CD4-positive, alpha-beta T cell treated with Interleukin-15 for 4 hours (primary cell): ENCODE measurements around the gene SZT2.
A peak's percentile ranks its signal among the peaks of the same experiment; 100 is the strongest.
"Not testable (repeated sequence)": the region's sequence is repeated elsewhere in the genome, so short reads cannot be mapped to it uniquely, and the experiment has no call there.

Experiments
- DNase-seq: peaks from one replicate; pipeline ENCODE4 v3.0.0-alpha.2; 2020; ENCODE audit warnings: low spot score

The SZT2 gene

DNA sequence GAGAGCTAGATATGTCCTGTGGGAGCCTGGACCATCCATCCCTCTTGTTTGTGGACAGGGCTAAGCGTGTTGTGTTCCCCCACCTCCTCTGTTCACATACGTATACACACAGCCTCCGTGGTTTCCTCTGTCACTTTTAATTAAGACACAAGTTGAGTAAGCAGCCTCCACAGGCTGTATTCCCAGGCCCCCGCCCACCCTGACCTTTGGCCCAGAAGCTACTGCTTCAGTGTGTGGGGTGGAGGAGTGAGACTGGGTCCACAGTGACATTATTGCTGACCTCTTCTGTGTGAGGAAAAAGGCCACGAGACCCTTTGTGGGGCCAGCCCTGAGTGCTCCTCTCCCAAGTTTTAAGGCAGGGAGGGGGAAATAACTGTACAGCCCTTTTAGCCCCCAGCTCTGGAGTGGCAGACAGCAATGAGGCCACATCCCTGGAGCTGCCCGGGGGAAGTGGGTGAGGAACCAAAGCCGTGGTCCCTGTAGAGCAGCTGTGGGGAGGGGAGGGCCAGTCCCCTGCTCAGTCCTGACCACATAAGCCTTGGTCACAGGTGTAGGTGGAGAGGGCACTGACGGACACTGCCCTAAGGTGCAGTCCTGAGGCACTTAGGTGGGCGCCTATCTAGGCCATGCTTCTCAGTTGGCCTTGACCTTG, 26.3 kb upstream of the SZT2 start:
- DNase-seq: no peak

- DNase-seq: no peak
These were observed 25.7 kb upstream of the SZT2 start for GRCh38 chr1:43363935-43364525.

GRCh38 chr1:43365678-43366077, 24.0 kb upstream of the SZT2 start:
- no peak for DNase-seq

DNA sequence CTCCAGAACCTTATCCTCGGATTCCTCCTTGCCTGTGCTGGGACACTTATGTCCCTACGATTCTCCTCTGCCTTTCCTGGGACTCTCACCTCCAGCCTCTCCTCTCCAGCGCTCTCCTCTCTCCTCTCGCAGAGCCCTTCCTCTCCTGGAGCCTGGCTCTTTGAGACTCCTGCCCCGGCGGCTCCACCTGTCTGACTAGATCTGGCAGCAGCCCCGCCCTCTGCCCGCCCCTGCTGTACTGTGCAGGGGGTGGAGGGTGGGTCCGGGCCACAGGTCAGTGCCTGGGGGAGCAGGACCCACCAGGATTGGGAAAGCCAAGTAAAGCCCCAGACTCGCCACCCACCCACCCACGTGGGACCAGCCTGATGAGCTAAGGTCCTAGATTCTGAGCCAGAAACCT, 23.5 kb upstream of the SZT2 start:
- DNase-seq: no peak

DNA sequence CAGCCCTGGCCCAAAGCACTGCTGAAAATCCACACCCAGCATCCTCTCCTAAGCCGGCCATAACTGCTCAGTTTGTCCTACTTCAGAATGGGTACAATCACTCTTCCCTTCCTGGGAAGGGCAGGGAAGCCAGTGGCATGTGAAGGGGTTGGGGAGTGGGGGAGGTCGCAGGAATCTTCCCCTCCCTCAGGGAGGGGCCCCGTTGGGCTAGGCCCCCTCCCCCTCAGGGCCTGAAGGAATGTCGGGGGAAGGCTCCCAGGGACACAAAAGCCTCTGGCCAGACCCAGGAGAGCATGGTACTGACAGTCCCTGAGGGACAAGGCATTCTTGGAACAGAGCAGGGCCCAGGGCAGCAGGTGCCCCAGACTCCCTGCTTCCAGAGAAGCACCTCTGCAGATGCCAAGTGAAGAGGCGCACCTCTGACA, 23.1 kb upstream of the SZT2 start:
- DNase-seq: no peak

GRCh38 chr1:43367026-43367903, 22.4 kb upstream of the SZT2 start:
- DNase-seq: no peak

DNA sequence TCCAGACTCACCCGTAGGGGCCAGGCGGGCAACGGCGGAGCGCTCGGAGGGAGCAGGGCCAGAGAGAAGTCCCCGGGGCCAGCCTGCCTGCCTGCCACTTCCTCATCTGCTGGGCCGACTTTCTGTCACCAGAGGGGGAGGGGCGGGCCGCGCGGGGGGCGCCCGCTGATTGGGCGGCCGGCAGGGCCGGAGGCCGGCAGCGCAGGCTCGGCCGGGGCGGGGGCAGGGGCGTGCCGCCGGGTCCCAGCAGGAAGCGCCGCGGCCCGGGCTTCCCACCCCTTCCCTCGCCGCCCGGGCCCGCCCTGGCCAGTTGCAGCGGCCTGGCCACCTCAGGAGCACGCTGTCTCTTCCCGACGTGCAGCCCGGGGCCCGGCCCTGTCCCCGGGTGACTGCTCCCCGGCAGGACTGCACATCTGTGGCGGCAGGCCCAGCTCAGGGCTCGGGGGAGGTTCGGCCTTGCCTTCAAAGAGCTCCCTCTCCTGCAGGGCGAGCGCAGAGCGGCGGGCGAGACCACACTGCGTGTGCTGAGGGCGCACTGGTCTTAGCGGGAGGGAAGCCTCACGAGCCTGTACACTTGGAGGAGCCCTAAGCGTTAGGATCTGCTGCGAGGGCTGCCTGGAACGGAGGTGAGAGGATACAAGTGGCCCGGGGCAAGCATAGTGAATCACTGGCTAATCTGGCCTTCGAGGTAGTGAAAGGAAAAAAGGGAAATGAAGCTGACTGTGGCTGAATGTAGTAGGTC, 21.6 kb upstream of the SZT2 start, which contains the start of gene ELOVL1:
ELOVL1 (minus strand) TSS at position 108 of the 742 bp plus-strand sequence. CDS start 2,402 bp downstream, outside the sequence.
- peak; percentile 86 for DNase-seq

- no peak for DNase-seq
These were observed 21.1 kb upstream of the SZT2 start for GRCh38 chr1:43368646-43369020.

DNA sequence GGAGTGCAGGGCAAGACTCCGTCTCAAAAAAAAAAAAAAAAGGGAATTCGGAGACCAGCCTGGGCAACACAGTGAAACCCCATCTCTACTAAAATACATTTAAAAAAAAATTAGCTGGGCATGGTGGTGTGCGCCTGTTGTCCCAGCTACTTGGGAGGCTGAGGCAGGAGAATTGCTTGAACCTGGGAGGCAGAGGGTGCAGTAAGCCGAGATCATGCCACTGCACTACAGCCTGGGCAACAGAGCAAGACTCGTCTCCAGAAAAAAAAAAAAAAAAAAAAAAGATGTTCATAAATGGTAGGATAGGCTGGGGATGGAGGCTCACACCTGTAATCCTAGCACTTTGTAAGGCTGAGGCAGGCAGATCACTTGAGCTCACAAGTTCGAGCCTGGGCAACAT, 19.9 kb upstream of the SZT2 start:
- not testable (repeated sequence) for DNase-seq

DNA sequence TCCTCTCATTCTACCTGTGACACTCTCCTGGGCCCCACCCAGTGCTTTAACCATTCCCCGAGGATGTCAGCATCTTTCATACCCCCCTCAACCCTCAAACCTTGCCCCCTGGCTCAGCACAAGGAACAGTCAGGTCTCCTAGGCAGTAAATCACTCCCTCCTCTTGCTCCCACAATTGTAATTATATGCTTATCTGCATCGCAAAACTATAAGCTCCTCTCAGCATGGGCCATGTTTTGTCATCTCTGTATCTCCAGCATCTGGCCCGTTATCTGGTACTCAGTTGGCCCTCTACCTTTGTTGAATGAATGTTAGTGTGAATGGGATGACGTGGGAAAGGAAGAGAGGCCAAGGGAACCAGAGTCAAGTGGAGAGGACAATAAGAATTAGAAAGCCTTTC, 19.1 kb upstream of the SZT2 start:
- DNase-seq: no peak

DNA sequence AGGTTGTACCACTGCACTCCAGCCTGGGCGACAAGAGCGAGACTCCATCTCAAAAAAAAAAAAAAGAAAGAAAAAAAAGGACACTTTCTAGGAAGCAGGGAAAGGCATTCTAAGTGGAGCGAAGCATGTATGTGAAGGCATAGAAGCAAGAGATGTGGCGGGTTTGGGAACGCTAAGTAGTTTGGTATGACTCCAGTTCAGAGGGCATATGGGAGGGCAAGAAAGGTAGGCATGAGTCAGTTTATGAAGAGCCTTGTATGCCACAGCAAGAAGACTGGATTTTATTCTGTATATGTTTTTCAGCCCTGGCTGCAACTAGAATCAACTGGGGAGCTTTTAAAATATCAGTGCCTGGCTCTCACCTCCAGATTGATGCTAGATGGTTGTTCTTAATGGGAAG, 17.5 kb upstream of the SZT2 start:
- no peak for DNase-seq

- DNase-seq: no peak
These were observed 16.4 kb upstream of the SZT2 start for GRCh38 chr1:43373066-43373940.

- no peak for DNase-seq
These were observed 12.9 kb upstream of the SZT2 start for GRCh38 chr1:43376723-43377235.

GRCh38 chr1:43377831-43378230, 11.9 kb upstream of the SZT2 start:
- DNase-seq: no peak

GRCh38 chr1:43379476-43379875, 10.2 kb upstream of the SZT2 start:
- DNase-seq: no peak

DNA sequence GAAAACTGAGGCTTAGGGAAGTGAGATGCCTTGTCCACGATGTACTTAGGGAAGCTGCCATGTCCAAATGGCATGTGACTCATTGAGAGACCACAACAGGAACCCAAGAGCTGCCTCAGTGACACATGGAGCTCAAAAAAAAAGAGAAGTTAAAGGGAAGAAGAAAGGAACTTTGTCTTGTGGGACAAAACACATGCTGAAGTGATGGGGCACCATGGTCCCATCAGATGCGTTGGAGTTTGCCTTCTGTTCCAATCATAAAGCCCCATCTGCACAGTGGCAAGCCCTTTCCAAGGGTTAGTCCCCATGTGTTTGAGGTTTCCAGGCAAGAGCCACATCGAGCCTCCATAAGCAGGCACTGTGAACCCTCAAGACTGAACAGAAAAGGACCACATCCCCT, 8.1 kb upstream of the SZT2 start:
- no peak for DNase-seq

GRCh38 chr1:43382027-43382779, 7.5 kb upstream of the SZT2 start:
- no peak for DNase-seq

DNA sequence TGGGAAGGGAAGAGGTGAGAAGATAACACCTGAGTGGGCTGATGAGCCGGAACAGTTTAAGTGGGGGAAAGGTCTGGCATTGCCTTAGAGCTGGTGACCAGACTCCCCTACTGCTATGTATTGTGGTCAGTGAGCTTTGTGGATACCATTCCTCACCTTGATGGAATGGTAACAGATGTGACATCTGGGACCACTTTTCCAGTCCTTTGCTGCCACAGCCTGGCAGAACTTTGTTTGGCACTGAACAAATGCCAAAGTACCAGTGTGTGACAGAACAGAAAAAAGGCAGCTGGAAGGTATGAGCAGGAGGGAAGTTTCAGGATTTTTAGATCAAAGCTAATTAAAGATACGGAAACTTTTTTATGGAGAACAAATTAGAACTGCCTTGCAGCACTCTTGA, 6.2 kb upstream of the SZT2 start:
- DNase-seq: no peak

DNA sequence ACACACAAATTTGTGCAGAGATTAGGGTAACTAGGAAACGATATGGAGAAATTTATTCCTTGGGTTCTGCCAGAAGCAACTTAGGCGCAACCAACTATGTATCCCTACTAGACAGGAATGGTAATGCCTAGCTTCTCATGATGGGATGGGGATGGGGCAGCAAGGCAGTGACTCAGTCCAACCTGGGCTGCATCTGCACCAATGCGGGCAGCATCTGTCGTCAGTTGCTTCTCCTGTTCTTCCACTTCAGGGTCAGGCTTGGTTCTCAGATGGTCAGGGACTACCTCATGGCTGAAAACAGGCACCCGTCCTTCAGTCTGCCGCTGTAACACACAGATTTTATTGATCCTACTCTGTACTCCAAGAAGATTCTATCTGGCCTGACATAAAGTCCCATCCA, 3.0 kb upstream of the SZT2 start:
- DNase-seq: no peak

DNA sequence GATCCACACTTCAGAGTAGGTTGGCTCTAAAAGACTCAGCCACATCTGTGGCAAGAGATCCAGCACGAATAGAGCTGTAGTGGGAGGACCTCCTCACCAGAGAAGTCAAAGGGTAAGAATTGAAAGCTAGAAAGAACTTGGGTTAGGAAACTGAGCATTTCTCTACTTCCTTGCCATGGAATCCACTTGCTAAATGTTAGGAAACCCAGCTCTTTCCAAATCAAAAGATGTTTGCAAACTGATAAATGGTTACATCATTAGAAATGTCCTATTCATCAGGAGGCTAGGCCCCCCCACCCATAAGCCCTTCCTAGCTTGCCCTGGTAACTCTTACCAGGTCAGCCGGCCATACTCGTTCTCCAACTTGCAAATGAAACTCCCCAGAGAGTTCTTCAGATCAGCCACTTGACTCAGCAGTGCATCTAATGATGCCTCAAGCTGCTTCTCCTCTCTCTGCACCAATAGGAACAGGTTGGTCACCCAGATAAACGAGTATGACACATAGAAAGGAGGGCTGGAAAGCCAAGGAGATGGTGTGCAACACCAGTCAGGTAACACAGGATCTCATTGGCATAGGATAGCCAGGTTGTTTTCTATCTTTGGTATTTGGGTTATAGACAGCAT, 1.6 kb upstream of the SZT2 start:
- DNase-seq: no peak
